K562 (cell line): ENCODE data around the gene MC1R.

Experiments used
- FOXK1 ChIP-seq: sonication (generic); formaldehyde crosslinking; IDR thresholded peaks from 2 replicates; pipeline ENCODE4 v1.8.0; 2022; ENCODE audit warnings: missing genetic modification reagents, mild to moderate bottlenecking, borderline replicate concordance
- KAT7 ChIP-seq: sonication (generic); formaldehyde crosslinking; IDR thresholded peaks from 2 replicates; pipeline ENCODE4 v1.8.0; 2022; ENCODE audit warnings: missing genetic modification reagents, mild to moderate bottlenecking, borderline replicate concordance
- MTF1 ChIP-seq: fragments of 250-450 bp; sonication (Bioruptor Pico); IDR thresholded peaks from 2 replicates; pipeline ENCODE4 v1.9.0; 2021; ENCODE audit warnings: moderate library complexity, mild to moderate bottlenecking, inconsistent platforms, borderline replicate concordance
- NFIC ChIP-seq: fragments of 450-650 bp; IDR thresholded peaks from 2 replicates; pipeline ENCODE4 v1.6.1; 2017; ENCODE audit warnings: mild to moderate bottlenecking, inconsistent platforms
- NRF1 ChIP-seq, 2 experiments: fragments of 450-650 bp; IDR thresholded peaks in 1 of 2; conservative IDR thresholded peaks in 1 of 2; 2 replicates each; pipeline ENCODE4 v1.6.1; 2014; ENCODE audit warnings: mild to moderate bottlenecking in 2 of 2
- SMC3 ChIP-seq: conservative IDR thresholded peaks from 2 replicates; pipeline ENCODE4 v1.6.1; 2011; ENCODE audit warnings: low read depth, low read length, improper control_type of control experiment; ENCODE audit not compliant: insufficient read depth
- SNRNP70 ChIP-seq: fragments of 200-400 bp; formaldehyde crosslinking; optimal IDR thresholded peaks from 2 replicates; pipeline ENCODE3; 2017; ENCODE audit warnings: low read depth, low read length
- SRF ChIP-seq, 2 experiments: fragments of 250-450, 450-650 bp in 1 of 2; sonication (Bioruptor Pico) in 1 of 2; sonication (generic) in 1 of 2; formaldehyde crosslinking; IDR thresholded peaks; 2 replicates each; pipeline versions ENCODE4 v1.5.0 to v1.5.1; 2020 to 2022; ENCODE audit warnings: mild to moderate bottlenecking in 1 of 2, missing genetic modification reagents in 1 of 2
- SRSF7 ChIP-seq: fragments of 200-400 bp; formaldehyde crosslinking; optimal IDR thresholded peaks from 2 replicates; pipeline ENCODE3; 2017; ENCODE audit warnings: mild to moderate bottlenecking, low read depth, low read length
- ZC3H11A ChIP-seq: IDR thresholded peaks from 2 replicates; pipeline ENCODE4 v1.6.1; 2012; ENCODE audit warnings: low read depth, low read length, improper control_type of control experiment
- ZFP1 ChIP-seq: fragments of 450-650 bp; formaldehyde crosslinking; IDR thresholded peaks from 2 replicates; pipeline ENCODE4 v1.4.0; 2020; ENCODE audit warnings: mild to moderate bottlenecking, mixed read lengths
- TF ChIP-seq, protein P1 (sequence below), 3 experiments: IDR thresholded peaks in 2 of 3; conservative IDR thresholded peaks in 1 of 3; 2 replicates each; pipeline ENCODE4 v1.5.1; 2011 to 2012; ENCODE audit warnings: low read length in 3 of 3, mild to moderate bottlenecking in 3 of 3, control low read depth in 2 of 3, improper control_type of control experiment in 1 of 3, inconsistent platforms in 1 of 3, low read depth in 1 of 3, mixed read lengths in 1 of 3, moderate library complexity in 1 of 3; ENCODE audit not compliant: insufficient read depth in 2 of 3

DNA sequence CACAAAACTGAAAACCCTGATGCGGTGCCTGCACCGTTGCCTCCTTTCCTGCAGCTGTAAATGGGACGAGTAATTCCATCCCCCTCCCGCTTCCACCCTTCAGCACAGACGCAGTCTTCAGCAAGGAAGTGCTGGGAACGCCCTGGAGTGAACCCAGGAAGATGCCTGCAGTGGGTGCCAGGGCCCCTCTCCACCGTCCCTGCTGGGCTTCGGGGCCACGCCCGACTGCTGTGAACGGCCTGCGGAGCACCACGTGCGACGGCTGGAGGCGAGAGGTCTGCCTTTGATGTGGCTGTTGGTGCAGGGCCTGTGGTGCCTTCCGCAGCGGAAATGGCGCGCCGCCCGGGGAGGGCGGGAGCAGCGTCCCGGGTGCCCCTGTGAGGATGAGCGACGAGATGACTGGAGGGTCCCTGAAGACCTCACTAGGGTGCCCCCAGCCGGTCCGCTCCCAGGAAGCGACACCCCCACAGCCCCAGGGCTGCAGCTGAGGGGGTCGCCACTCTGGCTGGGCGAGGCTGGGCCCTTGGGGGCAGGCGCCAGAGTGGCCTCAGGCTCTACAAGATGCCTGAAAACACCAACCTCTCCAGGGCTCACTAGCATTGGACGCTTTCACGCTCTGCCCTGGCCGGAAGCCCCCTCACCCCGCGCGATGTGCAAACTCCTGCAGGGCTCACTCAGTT, 749 bp upstream of the MC1R start:
- TF ChIP-seq SNRNP70 = no peak
- no peak for TF ChIP-seq SRF (CRISPR knock-in tag; IDR thresholded peaks at IDR 0.05)
- TF ChIP-seq SRSF7 = no peak
- TF ChIP-seq, protein P1, sequence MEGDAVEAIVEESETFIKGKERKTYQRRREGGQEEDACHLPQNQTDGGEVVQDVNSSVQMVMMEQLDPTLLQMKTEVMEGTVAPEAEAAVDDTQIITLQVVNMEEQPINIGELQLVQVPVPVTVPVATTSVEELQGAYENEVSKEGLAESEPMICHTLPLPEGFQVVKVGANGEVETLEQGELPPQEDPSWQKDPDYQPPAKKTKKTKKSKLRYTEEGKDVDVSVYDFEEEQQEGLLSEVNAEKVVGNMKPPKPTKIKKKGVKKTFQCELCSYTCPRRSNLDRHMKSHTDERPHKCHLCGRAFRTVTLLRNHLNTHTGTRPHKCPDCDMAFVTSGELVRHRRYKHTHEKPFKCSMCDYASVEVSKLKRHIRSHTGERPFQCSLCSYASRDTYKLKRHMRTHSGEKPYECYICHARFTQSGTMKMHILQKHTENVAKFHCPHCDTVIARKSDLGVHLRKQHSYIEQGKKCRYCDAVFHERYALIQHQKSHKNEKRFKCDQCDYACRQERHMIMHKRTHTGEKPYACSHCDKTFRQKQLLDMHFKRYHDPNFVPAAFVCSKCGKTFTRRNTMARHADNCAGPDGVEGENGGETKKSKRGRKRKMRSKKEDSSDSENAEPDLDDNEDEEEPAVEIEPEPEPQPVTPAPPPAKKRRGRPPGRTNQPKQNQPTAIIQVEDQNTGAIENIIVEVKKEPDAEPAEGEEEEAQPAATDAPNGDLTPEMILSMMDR (IDR thresholded peaks at IDR 0.05 in 2 of 3, conservative IDR thresholded peaks at IDR 0.05 in 1 of 3; ENCODE audit: insufficient read depth in 2 of 3, low read depth in 1 of 3, low read length in 3 of 3) = no peak
- no peak for TF ChIP-seq ZC3H11A
- no peak for TF ChIP-seq MTF1
- no peak for TF ChIP-seq ZFP1 (CRISPR knock-in tag)
- TF ChIP-seq SMC3 = no peak
- no peak; the same call in 1 of the 2 replicates for TF ChIP-seq FOXK1 (CRISPR knock-in tag)
- peak; percentile 10; the same call in 1 of the 2 replicates for TF ChIP-seq NFIC
- no peak for TF ChIP-seq NRF1 (conservative IDR thresholded peaks at IDR 0.05 in 1 of 2, IDR thresholded peaks at IDR 0.05 in 1 of 2)
- no peak for TF ChIP-seq KAT7 (CRISPR knock-in tag)
